Vein endothelial cell (primary cell): Measurements from ENCODE around the gene PDYN. TPM values are rescaled to one million over a fixed set of nuclear protein-coding genes. Genes with fewer than 3 reads are reported as not detected.

Experiments
- total RNA-seq: library from RNA; depleted of rRNA; stranded (reverse); fragments of >200 nt; gene quantifications from 2 replicates; pipeline ENCODE4 v1.2.3, GENCODE V29; 2012

PDYN gene
- total RNA-seq: not detected in 2 replicates

GRCh38 chr20:1993986-1994385 is at the start of gene PDYN:
PDYN (minus strand) TSS chr20:1994058; CDS start chr20:1983084, 10,974 bp downstream.

Other genes with a start within 250 kb of the PDYN start
- gene SIRPA, start 98.7 kb downstream of the PDYN start, total RNA-seq: 23.6 and 29.4 TPM in 2 replicates
- 25.1 and 32.0 TPM in 2 replicates for gene STK35, start 107.8 kb upstream of the PDYN start, total RNA-seq